RWPE1 (cell line): ENCODE results near the gene MAGI1.
"Not testable (repeated sequence)": the region's sequence is repeated elsewhere in the genome, so short reads cannot be mapped to it uniquely, and the experiment has no call there.

Experiments used
- CTCF ChIA-PET: fragments of 350-600 bp; sonication (Branson Sonifier 250); formaldehyde crosslinking; extraction: SDS; loops from one replicate; lab custom pipeline; 2021; lab: Yijun Ruan, JAX
- POLR2A ChIA-PET: fragments of 400-600 bp; formaldehyde crosslinking; extraction: SDS; loops from one replicate; lab custom pipeline; 2020; ENCODE audit warnings: antibody characterized with exemption; ENCODE audit not compliant: low non-redundant PET; lab: Yijun Ruan, JAX
- DNase-seq: peaks from one replicate; pipeline ENCODE4 v3.0.0; 2012; ENCODE audit warnings: low spot score
- H3K27ac ChIP-seq: fragments of 450-650 bp; 2 replicates; pipeline ENCODE4 v1.5.1; 2017
- TF ChIP-seq, protein P1 (sequence below): fragments of 450-650 bp; conservative IDR thresholded peaks from 2 replicates; pipeline ENCODE4 v1.5.1; 2017; ENCODE audit warnings: low read depth, mild to moderate bottlenecking

The MAGI1 gene

DNA sequence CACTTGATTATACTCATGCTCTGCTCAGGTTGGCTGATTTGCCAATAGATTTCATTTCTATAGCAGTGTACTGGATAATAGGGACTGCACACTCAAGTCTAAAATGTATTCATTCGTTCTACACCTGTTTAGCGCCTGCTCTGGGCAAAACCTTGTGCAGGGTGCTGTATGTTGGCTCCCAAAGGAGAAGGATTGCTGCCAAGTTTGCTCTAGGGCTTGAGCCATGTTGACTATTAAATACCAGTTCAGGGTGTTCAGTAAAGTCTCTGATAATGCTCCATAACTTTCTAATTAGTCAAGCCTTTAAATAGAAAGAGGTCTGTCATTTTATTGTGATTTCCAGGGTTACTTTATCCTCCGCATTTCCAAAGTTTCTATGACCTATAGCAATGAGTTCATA, 470.2 kb downstream of the MAGI1 start:
- POLR2A ChIA-PET: no interaction called here
- no peak for DNase-seq
- no peak overlapping the region for H3K27ac ChIP-seq
- TF ChIP-seq, protein P1, sequence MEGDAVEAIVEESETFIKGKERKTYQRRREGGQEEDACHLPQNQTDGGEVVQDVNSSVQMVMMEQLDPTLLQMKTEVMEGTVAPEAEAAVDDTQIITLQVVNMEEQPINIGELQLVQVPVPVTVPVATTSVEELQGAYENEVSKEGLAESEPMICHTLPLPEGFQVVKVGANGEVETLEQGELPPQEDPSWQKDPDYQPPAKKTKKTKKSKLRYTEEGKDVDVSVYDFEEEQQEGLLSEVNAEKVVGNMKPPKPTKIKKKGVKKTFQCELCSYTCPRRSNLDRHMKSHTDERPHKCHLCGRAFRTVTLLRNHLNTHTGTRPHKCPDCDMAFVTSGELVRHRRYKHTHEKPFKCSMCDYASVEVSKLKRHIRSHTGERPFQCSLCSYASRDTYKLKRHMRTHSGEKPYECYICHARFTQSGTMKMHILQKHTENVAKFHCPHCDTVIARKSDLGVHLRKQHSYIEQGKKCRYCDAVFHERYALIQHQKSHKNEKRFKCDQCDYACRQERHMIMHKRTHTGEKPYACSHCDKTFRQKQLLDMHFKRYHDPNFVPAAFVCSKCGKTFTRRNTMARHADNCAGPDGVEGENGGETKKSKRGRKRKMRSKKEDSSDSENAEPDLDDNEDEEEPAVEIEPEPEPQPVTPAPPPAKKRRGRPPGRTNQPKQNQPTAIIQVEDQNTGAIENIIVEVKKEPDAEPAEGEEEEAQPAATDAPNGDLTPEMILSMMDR: no peak
- CTCF ChIA-PET: no interaction called here

DNA sequence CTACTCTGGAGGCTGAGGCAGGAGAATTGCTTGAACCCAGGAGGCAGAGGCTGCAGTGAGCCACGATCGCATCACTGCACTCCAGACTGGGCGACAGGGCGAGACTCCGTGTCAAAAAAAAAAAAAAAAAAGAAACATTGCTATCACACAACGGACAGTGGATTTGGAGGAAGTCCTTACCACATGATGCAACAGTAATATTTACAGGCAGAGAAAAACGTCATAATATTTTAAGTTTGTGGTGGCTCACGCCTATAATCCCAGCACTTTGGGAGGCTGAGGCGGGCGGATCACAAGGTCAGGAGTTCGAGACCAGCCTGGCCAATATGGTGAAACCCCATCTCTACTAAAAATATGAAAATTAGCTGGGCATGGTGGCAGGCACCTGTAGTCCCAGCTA, 473.0 kb downstream of the MAGI1 start:
- H3K27ac ChIP-seq, POLR2A ChIA-PET, DNase-seq, CTCF ChIA-PET: not testable (repeated sequence)

DNA sequence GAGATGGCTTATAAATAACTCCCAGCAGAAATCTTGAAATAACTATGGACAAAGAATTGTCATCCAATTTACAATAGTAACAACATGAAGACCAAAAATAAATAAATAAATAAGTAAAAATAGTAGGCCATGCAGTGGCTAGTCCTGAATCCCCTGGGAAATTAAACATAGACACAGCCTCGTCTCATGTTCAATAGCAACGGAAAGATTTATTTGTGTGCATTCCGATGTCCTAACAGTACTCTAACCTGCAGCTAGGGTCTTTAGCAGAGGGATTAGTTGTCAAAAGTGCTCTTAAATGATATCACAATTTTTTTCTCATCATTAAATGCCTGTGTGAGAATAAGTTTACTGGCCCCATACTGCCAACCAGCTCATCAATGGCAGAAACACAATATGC, 474.2 kb downstream of the MAGI1 start:
- POLR2A ChIA-PET: no interaction called here
- no peak overlapping the region for H3K27ac ChIP-seq
- TF ChIP-seq, protein P1: no peak
- CTCF ChIA-PET: no interaction called here
- DNase-seq: no peak

GRCh38 chr3:65563861-65564260, 474.9 kb downstream of the MAGI1 start:
- DNase-seq: no peak
- TF ChIP-seq, protein P1: no peak
- CTCF ChIA-PET: no interaction called here
- POLR2A ChIA-PET: no interaction called here
- H3K27ac ChIP-seq: no peak overlapping the region

DNA sequence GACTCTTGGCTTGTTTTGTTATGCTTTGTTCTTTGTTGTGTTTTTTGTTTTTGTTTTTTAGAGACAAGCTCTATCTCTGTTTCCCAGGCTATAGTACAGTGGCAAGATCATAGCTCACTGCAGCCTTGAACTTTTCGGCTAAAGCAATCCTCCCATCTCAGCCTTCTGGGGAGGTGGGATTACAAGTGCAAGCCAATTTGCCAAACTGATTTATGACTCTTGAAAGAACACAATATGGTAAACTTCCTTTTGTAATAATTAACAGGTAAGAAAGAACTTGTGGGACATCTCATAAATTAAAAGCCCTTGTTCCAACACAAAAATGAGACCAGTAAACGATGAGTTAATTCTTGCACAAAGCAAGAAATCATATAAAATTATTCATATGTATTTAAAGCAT, 476.3 kb downstream of the MAGI1 start:
- CTCF ChIA-PET: no interaction called here

GRCh38 chr3:65561617-65562016, 477.1 kb downstream of the MAGI1 start:
- POLR2A ChIA-PET: no interaction called here

More for the DNA sequence above, 476.3 kb downstream of the MAGI1 start:
- TF ChIP-seq, protein P1: no peak
- POLR2A ChIA-PET: no interaction called here
- H3K27ac ChIP-seq: no peak overlapping the region
- DNase-seq: no peak

DNA sequence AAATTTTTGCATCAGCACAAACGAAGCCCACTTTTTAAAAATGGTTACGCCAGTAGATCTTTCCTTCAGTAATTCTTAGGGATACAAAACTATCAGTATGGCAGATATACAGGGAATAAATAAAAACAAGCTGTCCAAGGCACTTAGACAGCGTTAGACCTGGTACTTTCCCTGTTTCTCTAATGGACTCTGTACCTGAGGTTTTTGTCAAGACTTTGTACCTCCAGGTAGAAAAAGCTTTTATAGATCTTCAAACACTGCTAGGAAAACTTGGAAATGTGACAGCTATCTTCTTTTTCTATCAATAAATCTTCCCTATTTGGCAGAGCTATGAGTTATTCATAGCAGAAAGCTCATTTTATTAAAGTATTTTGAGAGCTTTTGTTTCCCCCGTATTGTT, 477.8 kb downstream of the MAGI1 start:
- DNase-seq: no peak
- no peak overlapping the region for H3K27ac ChIP-seq
- POLR2A ChIA-PET: no interaction called here
- CTCF ChIA-PET: no interaction called here
- TF ChIP-seq, protein P1: no peak

More at GRCh38 chr3:65561617-65562016, 477.1 kb downstream of the MAGI1 start:
- no peak overlapping the region for H3K27ac ChIP-seq
- no peak for DNase-seq
- TF ChIP-seq, protein P1: no peak
- CTCF ChIA-PET: no interaction called here
